Psoas muscle (tissue), 8 donors: ENCODE data around the gene EHMT1. TPM values are rescaled to one million over a fixed set of nuclear protein-coding genes. Genes with fewer than 3 reads are reported as not detected.

Experiments
- ATAC-seq, 4 donors: fragments of 200-7000 bp; cut with Tn5 transposase; one replicate each; pipeline ENCODE4 v1.9.1; 2020; ENCODE audit warnings: moderate library complexity in 3 of 4, mild to moderate bottlenecking in 2 of 4
- DNase-seq, 2 donors: peaks; one replicate each; pipeline ENCODE4 v3.0.0-alpha.2; 2020
- H3K27ac ChIP-seq: fragments of 200-600 bp; one replicate; pipeline ENCODE4 v1.8.0; 2022
- H3K27me3 ChIP-seq, 3 donors: fragments of 200-600 bp in 1 of 3; one replicate each; pipeline versions ENCODE4 v1.6.1 to v1.8.0; 2013 to 2022; ENCODE audit warnings: low read length in 2 of 3, mild to moderate bottlenecking in 2 of 3, moderate library complexity in 1 of 3; ENCODE audit not compliant: insufficient read depth in 3 of 3
- H3K36me3 ChIP-seq, 2 donors: fragments of 200-600 bp in 1 of 2; one replicate each; pipeline versions ENCODE4 v1.6.1 to v1.8.0; 2013 to 2022; ENCODE audit warnings: low read depth in 1 of 2, mild to moderate bottlenecking in 1 of 2, moderate library complexity in 1 of 2; ENCODE audit not compliant: insufficient read depth in 1 of 2
- H3K4me1 ChIP-seq: fragments of 200-600 bp; one replicate; pipeline ENCODE4 v1.8.0; 2022
- H3K4me3 ChIP-seq: fragments of 200-600 bp; one replicate; pipeline ENCODE4 v1.8.0; 2022; ENCODE audit warnings: mild to moderate bottlenecking
- H3K9me3 ChIP-seq: fragments of 200-600 bp; one replicate; pipeline ENCODE4 v1.8.0; 2022
- WGBS, 3 donors: extraction: QIAGEN DNeasy Blood & Tissue Kit; methylation state at CpG; one replicate each; pipeline versions ENCODE4 v1.1.6 to v1.1.7; 2013; 5-methylcytosine and 5-hydroxymethylcytosine counted together
- intact Hi-C, 2 donors: fragments of 100-400 bp; cut with DNase I; formaldehyde crosslinking; loops; one replicate each; pipeline versions ENCODE4 v1.11.0 to v1.14.2; 2022
- polyA plus RNA-seq, 3 donors: library from polyadenylated mRNA; stranded (reverse); fragments of 200-250 nt; gene quantifications; one replicate each; pipeline ENCODE4 v1.2.3, GENCODE V29; 2013
- total RNA-seq, 4 donors: library from RNA; stranded (reverse); fragmentation: NEBNext Ultra II Directional in 2 of 4; extraction: Animal tissue kit (Norgen Biotek cat#: 25700) in 2 of 4; gene quantifications; one replicate each; pipeline versions ENCODE4 v1.2.1 to v1.2.4, GENCODE V29; 2021 to 2023
- TF ChIP-seq, protein P1 (sequence below): fragments of 200-600 bp; IDR thresholded peaks from one replicate; pipeline ENCODE4 v1.8.0; 2022; ENCODE audit warnings: antibody characterized with exemption
- donor health status: healthy with polysubstance abuse.
- donor health status: DM: no; HTN: no; CAD: no; lungs with moderate emphysema.
- donor health status: Bipolar disorder and iron deficiency.
- donor health status: healthy.
- donor health status: DM: yes; HTN: yes; CAD: no.
- donor health status: DM: no; HTN: no; CAD: no.
- donor health status: DM: no; HTN: no; CAD: no.
- donor health status: DM: yes; HTN: yes; CAD: no.

EHMT1 gene
- total and polyA plus RNA-seq, 7 donors: 29.0 to 49.6 (median 31.2) TPM

DNA sequence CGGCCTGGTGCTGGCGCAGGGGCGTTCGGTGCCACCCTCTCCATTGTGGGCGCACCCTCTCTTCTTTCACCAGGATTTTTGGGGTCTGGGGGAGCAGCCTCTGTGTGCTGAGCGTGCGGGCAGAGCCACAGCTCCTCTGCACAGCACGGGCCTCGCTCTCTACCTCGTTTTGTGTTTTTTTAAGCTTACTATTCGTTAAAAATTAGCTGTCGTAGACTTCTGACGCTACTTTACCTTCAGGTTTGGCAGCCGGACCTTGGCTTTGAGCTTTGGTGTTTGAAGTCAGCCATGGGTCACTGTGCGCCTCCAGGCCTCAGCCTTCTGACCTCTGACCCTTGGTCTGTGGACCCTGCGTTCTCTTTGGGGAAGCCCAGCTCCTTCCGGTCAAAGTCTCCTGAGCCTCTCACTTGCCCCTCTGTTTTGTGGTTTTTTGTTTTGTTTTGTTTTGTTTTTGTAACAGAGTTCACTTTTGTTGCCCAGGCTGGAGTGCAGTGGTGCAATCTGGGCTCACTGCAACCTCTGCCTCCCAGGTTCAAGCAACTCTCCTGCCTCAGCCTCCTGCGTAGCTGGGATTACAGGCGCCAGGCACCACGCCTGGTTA is 170.6 kb downstream of the EHMT1 start:
- TF ChIP-seq, protein P1, sequence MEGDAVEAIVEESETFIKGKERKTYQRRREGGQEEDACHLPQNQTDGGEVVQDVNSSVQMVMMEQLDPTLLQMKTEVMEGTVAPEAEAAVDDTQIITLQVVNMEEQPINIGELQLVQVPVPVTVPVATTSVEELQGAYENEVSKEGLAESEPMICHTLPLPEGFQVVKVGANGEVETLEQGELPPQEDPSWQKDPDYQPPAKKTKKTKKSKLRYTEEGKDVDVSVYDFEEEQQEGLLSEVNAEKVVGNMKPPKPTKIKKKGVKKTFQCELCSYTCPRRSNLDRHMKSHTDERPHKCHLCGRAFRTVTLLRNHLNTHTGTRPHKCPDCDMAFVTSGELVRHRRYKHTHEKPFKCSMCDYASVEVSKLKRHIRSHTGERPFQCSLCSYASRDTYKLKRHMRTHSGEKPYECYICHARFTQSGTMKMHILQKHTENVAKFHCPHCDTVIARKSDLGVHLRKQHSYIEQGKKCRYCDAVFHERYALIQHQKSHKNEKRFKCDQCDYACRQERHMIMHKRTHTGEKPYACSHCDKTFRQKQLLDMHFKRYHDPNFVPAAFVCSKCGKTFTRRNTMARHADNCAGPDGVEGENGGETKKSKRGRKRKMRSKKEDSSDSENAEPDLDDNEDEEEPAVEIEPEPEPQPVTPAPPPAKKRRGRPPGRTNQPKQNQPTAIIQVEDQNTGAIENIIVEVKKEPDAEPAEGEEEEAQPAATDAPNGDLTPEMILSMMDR: no peak
- Histone ChIP-seq H3K4me1 (no peaks in the 10 kb centered on the region), H3K27ac (no peak overlapping the region), H3K4me3 (no peak overlapping the region), H3K27me3 (no peaks in the 10 kb centered on the region), H3K36me3 (peaks cover 0 to 61% of the 10 kb centered on the region in 2 donors), H3K9me3 (no peaks in the 10 kb centered on the region)
- ATAC-seq: no peak
- no peak for DNase-seq
- intact Hi-C loops: no loop called here
- 88 to 93% (median 90%) methylated on average over 20 of the region's 20 CpGs for WGBS, 3 donors

DNA sequence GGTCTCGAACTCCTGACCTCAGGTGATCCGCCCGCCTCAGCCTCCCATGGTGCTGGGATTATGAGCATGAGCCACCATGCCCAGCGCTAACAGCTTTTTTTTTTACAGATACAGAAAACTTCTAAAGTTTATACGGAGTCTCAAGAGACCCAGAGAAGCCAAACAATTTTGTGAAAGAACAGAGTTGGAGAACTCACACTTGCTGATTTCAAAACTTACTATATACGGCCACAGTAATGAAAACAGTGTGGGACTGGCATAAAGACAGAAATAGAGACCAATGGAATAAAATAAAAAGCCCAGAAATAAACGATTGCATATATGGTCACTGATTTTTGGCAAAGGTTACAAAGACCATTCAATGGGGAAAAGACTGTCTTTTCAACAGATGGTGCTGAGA is 173.1 kb downstream of the EHMT1 start:
- DNase-seq (no peak), ATAC-seq (no peak)
- no peaks in the 10 kb centered on the region for H3K27me3 ChIP-seq
- intact Hi-C loops: no loop called here
- WGBS, 3 donors: 74 to 87% (median 86%) methylated on average over 7 of the region's 7 CpGs
- H3K9me3 ChIP-seq: no peaks in the 10 kb centered on the region
- no peak overlapping the region for H3K4me3 ChIP-seq
- H3K4me1 ChIP-seq: no peaks in the 10 kb centered on the region
- peaks cover 0 to 73% of the 10 kb centered on the region in 2 donors for H3K36me3 ChIP-seq
- TF ChIP-seq, protein P1: no peak
- no peak overlapping the region for H3K27ac ChIP-seq

DNA sequence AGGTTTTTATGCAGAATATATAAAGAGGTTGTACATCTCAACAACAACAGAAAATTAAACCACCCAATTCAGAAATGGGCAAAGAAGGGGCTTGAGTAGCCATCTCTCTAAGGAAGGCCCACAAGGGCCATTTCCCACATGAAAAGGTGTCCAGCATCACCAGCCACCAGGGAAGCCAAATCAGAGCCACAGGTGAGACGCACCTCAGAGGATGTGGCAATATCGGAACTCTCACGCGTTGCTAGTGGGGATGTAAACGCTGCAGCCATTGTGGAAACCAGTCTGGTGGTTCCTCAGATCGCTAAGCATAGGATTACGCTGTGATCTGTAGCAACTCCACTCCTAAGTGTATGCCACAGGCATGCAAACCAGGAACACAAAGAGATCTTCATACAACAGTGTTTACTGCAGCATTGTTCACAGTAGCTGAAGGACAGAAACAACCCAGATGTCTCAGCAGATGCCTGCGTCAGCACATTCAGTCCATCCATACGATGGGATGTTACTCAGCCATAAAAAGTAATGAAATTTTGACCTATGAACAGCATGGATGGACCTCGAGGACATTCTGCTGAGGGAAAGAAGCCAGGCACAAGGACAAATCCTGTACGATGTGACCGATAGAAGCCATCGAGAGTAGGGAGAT is 174.5 kb downstream of the EHMT1 start:
- no peaks in the 10 kb centered on the region for H3K27me3 ChIP-seq
- intact Hi-C loops: no loop called here
- H3K27ac ChIP-seq: no peak overlapping the region
- no peaks in the 10 kb centered on the region for H3K9me3 ChIP-seq
- H3K4me3 ChIP-seq: no peak overlapping the region
- H3K36me3 ChIP-seq: peaks cover 0 to 76% of the 10 kb centered on the region in 2 donors
- ATAC-seq: no peak
- H3K4me1 ChIP-seq: no peaks in the 10 kb centered on the region
- TF ChIP-seq, protein P1: no peak
- 93 to 97% (median 95%) methylated on average over 13 of the region's 13 CpGs for WGBS, 3 donors
- no peak for DNase-seq

DNA sequence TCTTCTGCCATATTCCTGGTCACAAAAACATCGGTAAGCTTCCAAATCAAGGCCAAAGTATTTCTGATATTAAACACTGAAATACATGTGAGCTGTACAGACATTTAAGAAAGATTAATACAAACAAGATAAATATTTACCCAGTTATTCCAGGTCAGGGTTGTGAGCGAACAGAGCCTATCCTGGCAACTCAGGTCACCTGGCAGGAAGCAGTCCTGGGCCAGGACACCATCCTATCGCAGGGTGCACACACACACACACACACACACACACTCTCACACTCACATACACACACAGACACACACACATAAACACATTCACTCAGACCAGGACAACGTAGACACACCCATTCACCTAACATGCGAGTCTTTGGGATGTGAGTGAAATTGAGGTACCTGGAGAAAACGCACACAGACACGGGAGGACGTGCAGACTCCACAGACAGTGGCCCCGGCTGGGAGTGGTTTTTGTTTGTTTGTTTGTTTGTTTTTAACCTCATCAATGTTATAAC is 176.4 kb downstream of the EHMT1 start:
- ATAC-seq (no peak), DNase-seq (no peak)
- no peaks in the 10 kb centered on the region for H3K4me1 ChIP-seq
- WGBS, 3 donors: 85 to 89% (median 88%) methylated on average over 9 of the region's 9 CpGs
- H3K27me3 ChIP-seq: no peaks in the 10 kb centered on the region
- intact Hi-C loops: no loop called here
- H3K36me3 ChIP-seq: peaks cover 0 to 94% of the 10 kb centered on the region in 2 donors
- no peaks in the 10 kb centered on the region for H3K9me3 ChIP-seq
- H3K4me3 ChIP-seq: no peak overlapping the region
- TF ChIP-seq, protein P1: no peak
- H3K27ac ChIP-seq: no peak overlapping the region
